Neural cell (in vitro differentiated cells): ENCODE results near the gene MBD4. TPM values are rescaled to one million over a fixed set of nuclear protein-coding genes. Genes with fewer than 3 reads are reported as not detected.

Source experiments
- H2AFZ ChIP-seq: fragments of 200-600, 300-800 bp; sonication (generic), shearing (Covaris generic); 2 replicates; pipeline ENCODE4 v1.6.0; 2014; ENCODE audit warnings: low read depth, mild to moderate bottlenecking, antibody characterized with exemption, low read length, moderate library complexity
- H3F3A ChIP-seq: fragments of 200-600 bp; shearing (Covaris generic); 2 replicates; pipeline ENCODE4 v1.6.1; 2016; ENCODE audit warnings: mild to moderate bottlenecking, moderate library complexity, mixed read lengths, antibody characterized with exemption, low read length; ENCODE audit not compliant: insufficient read depth, poor library complexity, severe bottlenecking
- H3K27ac ChIP-seq: fragments of 200-600, 300-800 bp; sonication (generic), shearing (Covaris generic); 2 replicates; pipeline ENCODE4 v1.5.1; 2014; ENCODE audit warnings: mild to moderate bottlenecking, low read length, moderate library complexity
- H3K27me3 ChIP-seq: fragments of 300-800, 200-600 bp; sonication (generic), shearing (Covaris generic); 2 replicates; pipeline ENCODE4 v1.6.0; 2014; ENCODE audit warnings: mild to moderate bottlenecking, low read depth, low read length, moderate library complexity; ENCODE audit not compliant: insufficient read depth
- H3K36me3 ChIP-seq: fragments of 300-800, 200-600 bp; sonication (generic), shearing (Covaris generic); 2 replicates; pipeline ENCODE4 v1.5.1; 2014; ENCODE audit warnings: mild to moderate bottlenecking, antibody characterized with exemption, low read length, moderate library complexity; ENCODE audit not compliant: insufficient read depth
- H3K4me2 ChIP-seq: fragments of 300-800, 200-600 bp; sonication (generic), shearing (Covaris generic); 2 replicates; pipeline ENCODE4 v1.6.0; 2014; ENCODE audit warnings: mild to moderate bottlenecking, low read length
- H3K4me3 ChIP-seq: fragments of 300-800, 200-600 bp; sonication (generic), shearing (Covaris generic); 2 replicates; pipeline ENCODE4 v1.5.1; 2014; ENCODE audit warnings: mild to moderate bottlenecking, low read length, moderate library complexity
- H3K79me2 ChIP-seq: fragments of 200-600 bp; shearing (Covaris generic); replicated peaks from 2 replicates; pipeline ENCODE4 v1.6.0; 2014; ENCODE audit warnings: mild to moderate bottlenecking, low read length, moderate library complexity; ENCODE audit not compliant: insufficient read depth
- H3K9ac ChIP-seq: fragments of 300-800, 200-600 bp; sonication (generic), shearing (Covaris generic); 2 replicates; pipeline ENCODE4 v1.6.1; 2016; ENCODE audit warnings: mild to moderate bottlenecking, low read length, mixed read lengths
- H3K9me2 ChIP-seq: fragments of 200-600 bp; shearing (Covaris generic); 2 replicates; pipeline ENCODE4 v1.6.1; 2016; ENCODE audit warnings: mild to moderate bottlenecking, low read length, mixed read lengths; ENCODE audit not compliant: insufficient read depth
- H3K9me3 ChIP-seq: fragments of 200-600, 300-800 bp; sonication (generic), shearing (Covaris generic); 2 replicates; pipeline ENCODE4 v1.6.1; 2016; ENCODE audit warnings: mild to moderate bottlenecking, mixed run types, low read length, moderate library complexity, mixed read lengths
- H4K20me1 ChIP-seq: fragments of 200-600 bp; shearing (Covaris generic); 2 replicates; pipeline ENCODE4 v1.6.1; 2016; ENCODE audit warnings: mild to moderate bottlenecking, mixed run types; ENCODE audit not compliant: insufficient read depth
- CTCF ChIP-seq: fragments of 450-650 bp; IDR thresholded peaks from 2 replicates; pipeline ENCODE4 v1.5.1; 2014; ENCODE audit warnings: antibody characterized with exemption, mild to moderate bottlenecking, moderate library complexity; ENCODE audit not compliant: poor library complexity, severe bottlenecking
- EP300 ChIP-seq: fragments of 450-650 bp; conservative IDR thresholded peaks from 2 replicates; pipeline ENCODE4 v1.6.1; 2014; ENCODE audit warnings: antibody characterized with exemption, mild to moderate bottlenecking, moderate library complexity; ENCODE audit not compliant: poor library complexity, severe bottlenecking
- EZH2 ChIP-seq: fragments of 200-600, 300-800 bp; shearing (Covaris generic), sonication (generic); IDR thresholded peaks from 2 replicates; pipeline ENCODE4 v1.6.1; 2014; ENCODE audit warnings: antibody characterized with exemption, low read length, borderline replicate concordance, mild to moderate bottlenecking; ENCODE audit not compliant: insufficient read depth, poor library complexity, severe bottlenecking
- MXI1 ChIP-seq: fragments of 450-650 bp; conservative IDR thresholded peaks from 2 replicates; pipeline ENCODE4 v1.6.1; 2014; ENCODE audit warnings: antibody characterized with exemption, mild to moderate bottlenecking; ENCODE audit not compliant: poor library complexity, severe bottlenecking
- POLR2AphosphoS5 ChIP-seq: IDR thresholded peaks from 2 replicates; pipeline ENCODE4 v1.6.1; 2012
- RAD21 ChIP-seq: fragments of 450-650 bp; conservative IDR thresholded peaks from 2 replicates; pipeline ENCODE4 v1.6.1; 2014; ENCODE audit warnings: antibody characterized with exemption, mild to moderate bottlenecking, moderate library complexity
- REST ChIP-seq: IDR thresholded peaks from 2 replicates; pipeline ENCODE4 v1.6.1; 2012; ENCODE audit warnings: borderline replicate concordance
- SMC3 ChIP-seq: fragments of 450-650 bp; conservative IDR thresholded peaks from 2 replicates; pipeline ENCODE4 v1.6.1; 2014; ENCODE audit warnings: antibody characterized with exemption, mild to moderate bottlenecking, moderate library complexity; ENCODE audit not compliant: poor library complexity
- TAF1 ChIP-seq: IDR thresholded peaks from 2 replicates; pipeline ENCODE4 v1.6.1; 2012; ENCODE audit warnings: low read depth
- polyA plus RNA-seq: library from polyadenylated mRNA; depleted of rRNA; stranded (reverse); fragments of >200 nt; gene quantifications from 2 replicates; pipeline ENCODE4 v1.2.3, GENCODE V29; 2014

The MBD4 gene
- polyA plus RNA-seq, 1 donor from 2014 or later = 50.0 TPM

DNA sequence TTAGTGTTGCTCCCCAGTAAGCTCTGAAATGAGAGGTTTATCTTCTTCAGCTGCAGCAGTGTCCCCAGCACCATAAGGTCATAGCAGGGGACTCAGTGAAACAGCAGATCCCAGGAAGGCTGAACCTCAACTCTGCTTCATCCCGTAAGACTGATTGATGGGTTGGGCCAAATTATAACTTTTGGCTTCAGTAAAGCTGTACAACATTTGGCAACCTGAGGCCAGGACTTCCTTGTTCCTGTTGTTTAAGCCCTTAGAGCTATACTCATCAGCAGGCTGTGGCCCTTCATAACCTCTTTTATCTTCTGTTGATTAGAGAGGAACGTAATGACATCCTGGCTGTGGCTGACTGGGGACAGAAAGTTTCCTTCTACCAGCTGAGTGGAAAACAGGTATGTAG is 29.3 kb upstream of the MBD4 start:
- H3K9me3 ChIP-seq = no peaks in the 10 kb centered on the region
- H3F3A ChIP-seq = no peaks in the 10 kb centered on the region
- H4K20me1 ChIP-seq = no peaks in the 10 kb centered on the region
- TF ChIP-seq RAD21 (no peak), POLR2AphosphoS5 (no peak), EP300 (no peak), EZH2 (no peak), CTCF (no peak), TAF1 (no peak), MXI1 (no peak), REST (no peak), SMC3 (no peak)
- H2AFZ ChIP-seq = no peak overlapping the region
- no peaks in the 10 kb centered on the region for H3K36me3 ChIP-seq
- no peaks in the 10 kb centered on the region for H3K79me2 ChIP-seq
- no peak overlapping the region for H3K9ac ChIP-seq
- no peaks in the 10 kb centered on the region for H3K9me2 ChIP-seq
- H3K4me2 ChIP-seq = no peak overlapping the region
- no peak overlapping the region for H3K4me3 ChIP-seq
- H3K27me3 ChIP-seq = no peaks in the 10 kb centered on the region
- H3K27ac ChIP-seq = no peak overlapping the region

GRCh38 chr3:129467932-129468331 is 28.2 kb upstream of the MBD4 start:
- Histone ChIP-seq H3K9me3 (no peaks in the 10 kb centered on the region), H3F3A (no peaks in the 10 kb centered on the region), H3K27ac (no peak overlapping the region), H4K20me1 (no peaks in the 10 kb centered on the region), H3K9ac (no peak overlapping the region), H3K4me3 (no peak overlapping the region), H3K4me2 (no peak overlapping the region), H3K79me2 (no peaks in the 10 kb centered on the region), H2AFZ (no peak overlapping the region), H3K36me3 (no peaks in the 10 kb centered on the region), H3K9me2 (no peaks in the 10 kb centered on the region), H3K27me3 (no peaks in the 10 kb centered on the region)
- TF ChIP-seq REST (no peak), MXI1 (no peak), POLR2AphosphoS5 (no peak), EZH2 (no peak), TAF1 (no peak), CTCF (no peak), SMC3 (no peak), EP300 (no peak), RAD21 (no peak)
